Endodermal cell (in vitro differentiated cells): ENCODE measurements around the gene CDIPT. TPM values are rescaled to one million over a fixed set of nuclear protein-coding genes. Genes with fewer than 3 reads are reported as not detected.

Source experiments
- DNase-seq: peaks from one replicate; pipeline ENCODE4 v3.0.0-alpha.2; 2017
- H3K27ac ChIP-seq: 2 replicates; pipeline ENCODE4 v1.5.1; 2013; ENCODE audit warnings: mild to moderate bottlenecking, low read depth, low read length, moderate library complexity
- H3K27me3 ChIP-seq: 2 replicates; pipeline ENCODE4 v1.6.1; 2013; ENCODE audit warnings: mild to moderate bottlenecking, low read length, moderate library complexity; ENCODE audit not compliant: insufficient read depth, control insufficient read depth, poor library complexity, severe bottlenecking
- H3K36me3 ChIP-seq: 2 replicates; pipeline ENCODE4 v1.7.0; 2013; ENCODE audit warnings: mild to moderate bottlenecking, low read length, moderate library complexity; ENCODE audit not compliant: control insufficient read depth, insufficient read depth
- H3K4me1 ChIP-seq: one replicate; pipeline ENCODE4 v1.7.0; 2013; ENCODE audit warnings: low read length; ENCODE audit not compliant: control insufficient read depth, insufficient read depth
- H3K4me3 ChIP-seq: 2 replicates; pipeline ENCODE4 v1.5.1; 2013; ENCODE audit warnings: mild to moderate bottlenecking, low read length, moderate library complexity
- H3K9ac ChIP-seq: 2 replicates; pipeline ENCODE4 v1.6.1; 2013; ENCODE audit warnings: mild to moderate bottlenecking, low read length, moderate library complexity; ENCODE audit not compliant: poor library complexity, severe bottlenecking; ENCODE audit errors: extremely low read depth
- H3K9me3 ChIP-seq: 2 replicates; pipeline ENCODE4 v1.6.1; 2013; ENCODE audit warnings: mild to moderate bottlenecking, low read length, moderate library complexity; ENCODE audit not compliant: control insufficient read depth
- H3K27ac Mint-ChIP-seq: 2 replicates; pipeline ENCODE4 v1.8.0; 2020; ENCODE audit warnings: mixed read lengths
- H3K27me3 Mint-ChIP-seq: 2 replicates; pipeline ENCODE4 v1.8.0; 2021; ENCODE audit warnings: mild to moderate bottlenecking, mixed read lengths; ENCODE audit not compliant: insufficient read depth
- H3K36me3 Mint-ChIP-seq: 2 replicates; pipeline ENCODE4 v1.8.0; 2020; ENCODE audit warnings: low read depth, mixed read lengths
- H3K4me1 Mint-ChIP-seq: 2 replicates; pipeline ENCODE4 v1.8.0; 2020; ENCODE audit warnings: mixed read lengths
- H3K4me3 Mint-ChIP-seq: 2 replicates; pipeline ENCODE4 v1.8.0; 2020; ENCODE audit warnings: mild to moderate bottlenecking, moderate library complexity, mixed read lengths
- H3K9me3 Mint-ChIP-seq: 2 replicates; pipeline ENCODE4 v1.8.0; 2020; ENCODE audit warnings: mild to moderate bottlenecking, mixed read lengths
- WGBS, 2 experiments: methylation state at CpG; one replicate each; pipeline versions ENCODE4 v1.1.5 to v1.1.7; 2013; ENCODE audit warnings: missing lambda C conversion rate in 2 of 2, mixed read lengths in 1 of 2; ENCODE audit not compliant: insufficient coverage in 1 of 2, insufficient read length in 1 of 2; 5-methylcytosine and 5-hydroxymethylcytosine counted together
- total RNA-seq, 2 donors: library from RNA; stranded (reverse); fragmentation: NEBNext Ultra II Directional in 1 of 2; extraction: Animal tissue kit (Norgen Biotek cat#: 25700) in 1 of 2; gene quantifications; 2 replicates in 1 of 2; 3 replicates in 1 of 2; pipeline ENCODE4 v1.2.1, GENCODE V29; 2021
- TF ChIP-seq, protein P1 (sequence below): fragments of 200-600 bp; sonication (generic); conservative IDR thresholded peaks from 2 replicates; pipeline ENCODE4 v1.5.0; 2021; ENCODE audit warnings: antibody characterized with exemption, mild to moderate bottlenecking

The CDIPT gene
- total RNA-seq, 2 donors from 2014 or later = 63.4 to 68.4 TPM

DNA sequence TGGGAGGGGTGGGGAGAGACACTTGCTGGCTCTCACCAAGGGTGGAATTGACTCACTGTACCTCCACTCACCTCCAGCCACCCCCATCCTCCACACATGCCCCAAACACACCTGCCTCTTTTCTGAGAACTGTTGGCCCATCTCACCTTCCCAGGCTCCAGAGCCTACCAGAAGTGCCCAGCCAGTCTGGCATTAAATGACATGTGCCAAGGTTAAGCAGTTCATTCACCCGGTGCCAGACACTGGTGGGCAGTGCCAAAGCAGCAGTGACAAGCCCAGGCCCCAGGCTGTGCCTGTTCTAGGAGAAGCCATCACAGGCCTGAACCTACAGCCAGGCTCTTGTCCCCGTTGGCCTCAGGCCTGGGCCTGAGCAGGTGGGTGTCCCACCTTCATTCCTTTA is 31.5 kb downstream of the CDIPT start:
- H3K9me3 ChIP-seq = no peaks in the 10 kb centered on the region
- no peak overlapping the region for H3K9ac ChIP-seq
- Mint-ChIP-seq H3K27ac (no peak overlapping the region), H3K4me3 (no peak overlapping the region), H3K36me3 (no peaks in the 10 kb centered on the region), H3K9me3 (no peaks in the 10 kb centered on the region), H3K4me1 (no peaks in the 10 kb centered on the region), H3K27me3 (no peaks in the 10 kb centered on the region)
- no peak overlapping the region for H3K4me3 ChIP-seq
- no peaks in the 10 kb centered on the region for H3K27me3 ChIP-seq
- H3K27ac ChIP-seq = no peak overlapping the region
- TF ChIP-seq, protein P1, sequence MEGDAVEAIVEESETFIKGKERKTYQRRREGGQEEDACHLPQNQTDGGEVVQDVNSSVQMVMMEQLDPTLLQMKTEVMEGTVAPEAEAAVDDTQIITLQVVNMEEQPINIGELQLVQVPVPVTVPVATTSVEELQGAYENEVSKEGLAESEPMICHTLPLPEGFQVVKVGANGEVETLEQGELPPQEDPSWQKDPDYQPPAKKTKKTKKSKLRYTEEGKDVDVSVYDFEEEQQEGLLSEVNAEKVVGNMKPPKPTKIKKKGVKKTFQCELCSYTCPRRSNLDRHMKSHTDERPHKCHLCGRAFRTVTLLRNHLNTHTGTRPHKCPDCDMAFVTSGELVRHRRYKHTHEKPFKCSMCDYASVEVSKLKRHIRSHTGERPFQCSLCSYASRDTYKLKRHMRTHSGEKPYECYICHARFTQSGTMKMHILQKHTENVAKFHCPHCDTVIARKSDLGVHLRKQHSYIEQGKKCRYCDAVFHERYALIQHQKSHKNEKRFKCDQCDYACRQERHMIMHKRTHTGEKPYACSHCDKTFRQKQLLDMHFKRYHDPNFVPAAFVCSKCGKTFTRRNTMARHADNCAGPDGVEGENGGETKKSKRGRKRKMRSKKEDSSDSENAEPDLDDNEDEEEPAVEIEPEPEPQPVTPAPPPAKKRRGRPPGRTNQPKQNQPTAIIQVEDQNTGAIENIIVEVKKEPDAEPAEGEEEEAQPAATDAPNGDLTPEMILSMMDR = no peak
- WGBS, 2 experiments = 98% methylated on average over 2 of the region's 2 CpGs; no CpG with 5 or more reads in 1 of the 2 experiments
- no peak for DNase-seq
- H3K36me3 ChIP-seq = no peaks in the 10 kb centered on the region
- no peaks in the 10 kb centered on the region for H3K4me1 ChIP-seq

DNA sequence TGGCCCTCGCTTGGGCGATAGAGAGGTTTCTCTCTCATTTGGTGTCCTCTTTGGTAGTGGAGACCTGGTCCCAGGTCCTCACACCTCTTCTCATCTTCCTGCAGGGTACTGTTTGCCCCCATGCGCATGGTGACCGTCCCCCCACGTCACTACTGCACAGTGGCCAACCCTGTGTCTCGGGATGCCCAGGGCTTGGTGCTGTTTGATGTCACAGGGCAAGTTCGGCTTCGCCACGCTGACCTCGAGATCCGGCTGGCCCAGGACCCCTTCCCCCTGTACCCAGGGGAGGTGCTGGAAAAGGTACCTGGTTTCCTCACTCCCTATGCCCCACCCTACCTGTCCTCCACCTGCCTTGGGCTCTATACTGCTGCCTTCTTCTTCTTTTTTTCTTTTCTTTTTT is 32.3 kb downstream of the CDIPT start:
- TF ChIP-seq, protein P1 = no peak
- no peaks in the 10 kb centered on the region for H3K27me3 Mint-ChIP-seq
- H3K4me1 ChIP-seq = peaks cover 2% of the 10 kb centered on the region
- H3K36me3 Mint-ChIP-seq = no peaks in the 10 kb centered on the region
- no peak overlapping the region for H3K9ac ChIP-seq
- peaks cover 1% of the 10 kb centered on the region for H3K4me1 Mint-ChIP-seq
- H3K9me3 Mint-ChIP-seq = no peaks in the 10 kb centered on the region
- H3K4me3 Mint-ChIP-seq = no peak overlapping the region
- 94% methylated on average over 10 to 11 of the region's 11 CpGs for WGBS, 2 experiments
- H3K9me3 ChIP-seq = no peaks in the 10 kb centered on the region
- H3K27ac Mint-ChIP-seq = no peak overlapping the region
- H3K4me3 ChIP-seq = no peak overlapping the region
- H3K36me3 ChIP-seq = no peaks in the 10 kb centered on the region
- no peak for DNase-seq
- H3K27ac ChIP-seq = no peak overlapping the region
- H3K27me3 ChIP-seq = no peaks in the 10 kb centered on the region

DNA sequence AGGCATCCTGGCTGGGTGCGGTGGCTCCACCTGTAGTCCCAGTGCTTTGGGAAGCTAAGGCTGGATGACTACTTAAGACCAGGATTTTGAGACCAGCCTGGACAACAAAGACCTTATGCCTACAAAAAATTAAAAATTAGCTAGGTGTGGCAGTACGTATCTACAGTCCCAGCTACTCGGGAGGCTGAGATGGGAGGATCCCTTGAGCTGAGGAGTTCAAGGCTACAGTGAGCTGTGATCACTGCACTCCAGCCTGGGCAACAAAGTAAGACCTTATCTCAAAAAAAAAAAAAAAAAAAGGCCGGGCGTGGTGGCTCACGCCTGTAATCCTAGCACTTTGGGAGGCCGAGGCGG is 36.7 kb downstream of the CDIPT start:
- 96% methylated on average over 6 to 7 of the region's 8 CpGs for WGBS, 2 experiments
- no peak overlapping the region for H3K4me3 ChIP-seq
- no peak overlapping the region for H3K4me3 Mint-ChIP-seq
- H3K36me3 ChIP-seq = no peaks in the 10 kb centered on the region
- DNase-seq = no peak
- no peaks in the 10 kb centered on the region for H3K9me3 Mint-ChIP-seq
- no peak overlapping the region for H3K27ac Mint-ChIP-seq
- no peaks in the 10 kb centered on the region for H3K9me3 ChIP-seq
- no peaks in the 10 kb centered on the region for H3K27me3 Mint-ChIP-seq
- H3K36me3 Mint-ChIP-seq = no peaks in the 10 kb centered on the region
- no peak overlapping the region for H3K9ac ChIP-seq
- no peak overlapping the region for H3K27ac ChIP-seq
- no peaks in the 10 kb centered on the region for H3K27me3 ChIP-seq
- peaks cover 11% of the 10 kb centered on the region for H3K4me1 Mint-ChIP-seq
- TF ChIP-seq, protein P1 = no peak
- H3K4me1 ChIP-seq = peaks cover 6% of the 10 kb centered on the region
